GM21528 (cell line): ENCODE results near the gene HSPA1L.

Source experiments
- ATAC-seq: cut with Tn5 transposase; IDR thresholded peaks from one replicate; pipeline ENCODE4 v1.9.1; 2021; ENCODE audit warnings: mild to moderate bottlenecking, moderate library complexity; ENCODE audit not compliant: unreplicated experiment, low FRiP score

HSPA1L gene

GRCh38 chr6:31768363-31769257 is 46.5 kb downstream of the HSPA1L start:
- no peak for ATAC-seq

DNA sequence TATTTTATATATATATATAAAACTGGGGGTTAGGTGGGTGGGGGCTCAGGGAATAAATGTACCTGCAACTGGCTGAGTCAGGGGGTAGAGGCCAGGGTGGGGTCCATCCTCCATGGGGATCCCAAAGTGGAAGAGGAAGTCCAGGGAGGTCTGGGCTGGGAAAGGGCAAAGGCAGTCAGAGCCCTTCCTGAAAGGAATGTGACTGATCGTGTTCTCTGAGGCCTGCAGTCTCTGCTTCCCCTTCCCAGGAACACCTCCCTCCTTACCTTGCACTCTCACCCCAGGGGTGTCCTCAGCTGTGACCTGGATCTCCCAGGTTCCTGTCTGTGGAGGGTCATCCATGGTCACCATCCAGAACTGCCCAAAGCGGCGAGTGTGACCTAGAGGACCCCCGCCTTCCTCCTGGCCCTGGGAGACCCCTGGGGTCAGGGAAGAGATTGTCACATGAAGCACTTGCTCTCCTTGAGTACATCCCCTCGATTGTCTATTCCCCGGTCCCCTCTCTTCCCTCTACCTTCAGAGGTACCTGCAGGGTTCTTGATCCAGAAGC is 47.9 kb downstream of the HSPA1L start:
- ATAC-seq = no peak

DNA sequence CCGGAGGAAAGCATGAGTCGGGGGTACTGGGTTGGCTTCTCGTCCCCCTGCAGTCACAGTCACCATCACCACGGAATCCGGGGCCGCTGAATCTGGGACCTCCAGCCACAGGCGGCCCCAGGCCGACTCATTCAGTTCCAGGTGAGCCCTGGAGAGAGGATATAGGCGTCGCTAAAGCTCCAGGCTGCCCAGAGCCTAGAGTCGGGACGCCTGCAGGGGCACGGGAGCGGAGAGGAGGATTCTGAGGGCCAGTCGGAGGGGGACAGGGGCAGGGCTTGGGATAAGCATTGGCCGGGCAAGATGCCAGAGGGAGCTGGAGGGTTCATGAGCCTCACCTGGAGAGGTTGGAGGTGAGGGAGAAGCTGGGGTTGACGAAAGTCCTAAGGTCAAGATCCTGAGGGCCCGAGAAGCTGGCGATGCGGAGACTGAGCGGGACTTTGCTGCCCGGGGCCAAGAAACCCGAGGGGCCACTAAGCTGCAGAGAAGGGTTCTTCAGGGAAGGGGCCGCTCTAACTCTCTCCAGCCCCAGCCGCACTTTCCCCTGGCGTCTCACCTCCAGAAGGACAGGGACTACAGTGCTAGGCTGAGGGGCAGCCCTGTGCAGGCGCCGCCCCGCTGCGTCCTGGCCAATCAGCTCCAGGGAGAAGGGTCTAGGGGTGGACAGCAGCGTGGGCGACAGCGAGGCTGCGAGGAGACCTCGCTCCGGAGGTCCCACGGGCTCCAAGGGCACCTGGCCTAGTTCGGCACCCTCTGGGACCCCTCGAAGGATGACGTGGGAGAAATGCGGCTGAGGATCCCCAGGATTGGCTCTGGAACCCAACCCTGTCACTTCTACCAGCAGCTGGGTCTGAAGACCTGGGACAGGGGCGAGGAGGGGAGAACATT is 48.9 kb downstream of the HSPA1L start:
- ATAC-seq = no peak

GRCh38 chr6:31765559-31765909 is 49.5 kb downstream of the HSPA1L start:
- ATAC-seq = no peak

DNA sequence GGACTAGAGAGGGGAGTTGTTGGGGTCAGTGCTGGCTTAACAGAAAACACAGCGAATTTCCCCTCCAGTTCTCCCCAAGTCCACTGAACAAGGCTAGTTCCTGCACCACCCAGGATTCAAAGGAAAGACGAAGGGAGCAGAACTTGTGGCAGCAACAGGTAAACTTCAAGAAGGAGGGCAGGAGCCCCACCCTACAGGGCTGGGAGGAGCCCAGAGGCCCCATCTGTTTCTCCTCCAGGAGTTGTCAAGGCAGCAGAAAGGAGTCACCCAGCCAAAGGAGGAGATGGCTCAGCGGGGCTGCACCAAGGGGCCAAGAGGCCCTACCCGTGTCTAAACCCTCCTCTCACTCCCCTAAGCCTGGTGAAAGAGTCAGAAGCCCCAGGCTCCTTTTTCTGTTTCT is 50.9 kb downstream of the HSPA1L start:
- no peak for ATAC-seq

DNA sequence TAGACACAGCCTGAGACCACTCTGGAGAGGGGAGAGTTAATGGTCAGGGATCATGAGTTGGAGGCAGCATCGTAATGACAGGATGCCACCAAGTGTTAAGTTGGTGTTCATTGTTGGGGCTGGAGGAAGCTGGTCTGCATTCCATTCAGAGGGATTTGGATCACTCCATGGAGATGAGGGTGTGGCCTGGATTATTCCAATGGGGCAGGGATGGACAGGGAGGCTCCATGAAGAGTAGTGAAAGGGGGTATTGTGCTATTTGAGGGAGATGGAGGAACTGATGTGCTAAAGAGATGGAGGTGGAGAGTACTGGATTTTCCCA is 51.5 kb downstream of the HSPA1L start:
- no peak for ATAC-seq

- no peak for ATAC-seq
These were observed 52.0 kb downstream of the HSPA1L start for GRCh38 chr6:31762878-31763618.

DNA sequence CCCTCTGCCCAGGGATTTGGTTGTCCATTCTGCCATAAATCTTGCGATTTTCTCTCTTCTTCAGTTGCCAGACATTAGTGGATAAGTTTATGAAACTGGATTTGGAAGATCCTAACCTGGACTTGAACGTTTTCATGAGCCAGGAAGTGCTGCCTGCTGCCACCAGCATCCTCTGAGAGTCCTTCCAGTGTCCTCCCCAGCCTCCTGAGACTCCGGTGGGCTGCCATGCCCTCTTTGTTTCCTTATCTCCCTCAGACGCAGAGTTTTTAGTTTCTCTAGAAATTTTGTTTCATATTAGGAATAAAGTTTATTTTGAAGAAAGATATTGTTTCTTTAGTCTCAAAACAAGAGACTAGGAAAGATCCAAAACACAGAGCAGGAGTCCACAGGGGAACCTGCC is 52.7 kb downstream of the HSPA1L start, which contains the start of gene SAPCD1:
Gene SAPCD1 (plus strand): TSS at position 301 of the 400 bp plus-strand sequence. CDS start 399 bp downstream, outside the sequence.
- ATAC-seq = no peak

DNA sequence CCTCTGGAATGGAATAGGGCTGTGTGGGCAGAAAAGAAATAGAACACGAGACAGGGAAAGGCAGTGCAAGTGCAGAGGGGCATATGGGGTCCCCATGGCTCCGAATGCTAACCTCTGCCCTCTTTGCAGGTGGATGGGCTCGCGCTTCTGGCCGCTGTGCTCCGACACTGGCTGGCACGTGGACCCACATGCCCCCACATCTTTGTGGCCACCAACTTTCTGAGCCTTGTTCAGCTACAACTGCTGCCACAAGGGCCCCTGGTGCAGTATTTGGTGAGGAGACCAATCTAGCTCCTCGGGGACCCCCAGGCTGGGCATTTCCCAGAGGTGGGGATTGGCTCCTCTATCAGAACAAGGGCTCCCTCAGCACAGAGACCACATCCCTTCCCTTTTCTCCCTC is 53.7 kb downstream of the HSPA1L start:
- no peak for ATAC-seq

- ATAC-seq = no peak
These were observed 54.3 kb downstream of the HSPA1L start for GRCh38 chr6:31760790-31761189.
